SK-N-SH (cell line): ENCODE data around the gene SPAAR. TPM values are rescaled to one million over a fixed set of nuclear protein-coding genes. Genes with fewer than 3 reads are reported as not detected.

Source experiments
- CTCF ChIA-PET: fragments of 300-600, 350-600 bp; formaldehyde crosslinking; extraction: SDS; loops from one replicate; lab custom pipeline; 2021; lab: Yijun Ruan, JAX
- POLR2A ChIA-PET: fragments of 350-600 bp; sonication (Branson Sonifier 250); formaldehyde crosslinking; extraction: SDS; loops from one replicate; lab custom pipeline; 2020; ENCODE audit warnings: antibody characterized with exemption, inconsistent platforms; lab: Yijun Ruan, JAX
- DNase-seq: peaks from one replicate; pipeline ENCODE4 v3.0.0; 2012
- H2AFZ ChIP-seq: fragments of 200-600 bp; sonication (generic); 2 replicates; pipeline ENCODE4 v1.8.1; 2016; ENCODE audit warnings: antibody characterized with exemption, mild to moderate bottlenecking, low read depth
- H3F3A ChIP-seq: fragments of 200-600 bp; sonication (generic); replicated peaks from 2 replicates; pipeline ENCODE3; 2016; ENCODE audit warnings: antibody characterized with exemption, mild to moderate bottlenecking; ENCODE audit not compliant: insufficient read depth
- H3K27ac ChIP-seq, 2 experiments: fragments of 200-500 bp in 1 of 2; fragments of 200-600 bp in 1 of 2; sonication (Bioruptor generic) in 1 of 2; sonication (generic), shearing (Covaris generic) in 1 of 2; 2 replicates each; pipeline versions ENCODE4 v1.5.1 to v1.6.1; 2014 to 2016; ENCODE audit warnings: low read depth in 2 of 2, inconsistent platforms in 1 of 2, low read length in 1 of 2, mild to moderate bottlenecking in 1 of 2, mixed read lengths in 1 of 2
- H3K27me3 ChIP-seq: fragments of 200-600 bp; sonication (generic), shearing (Covaris generic); 2 replicates; pipeline ENCODE4 v1.6.1; 2016; ENCODE audit warnings: mixed run types; ENCODE audit not compliant: insufficient read depth
- H3K36me3 ChIP-seq, 2 experiments: fragments of 200-500 bp in 1 of 2; fragments of 200-600 bp in 1 of 2; sonication (Bioruptor generic) in 1 of 2; sonication (generic) in 1 of 2; replicated peaks in 1 of 2; 2 replicates each; pipeline versions ENCODE3 to v1.5.1; 2014 to 2016; ENCODE audit warnings: low read length in 1 of 2, mild to moderate bottlenecking in 1 of 2; ENCODE audit not compliant: insufficient read depth in 2 of 2, control insufficient read depth in 1 of 2
- H3K4me1 ChIP-seq, 2 experiments: fragments of 200-500 bp in 1 of 2; fragments of 200-600 bp in 1 of 2; sonication (Bioruptor generic) in 1 of 2; sonication (generic), shearing (Covaris generic) in 1 of 2; 2 replicates each; pipeline versions ENCODE4 v1.5.1 to v1.6.1; 2014 to 2016; ENCODE audit warnings: low read depth in 1 of 2, low read length in 1 of 2, mixed run types in 1 of 2; ENCODE audit not compliant: insufficient read depth in 2 of 2, control insufficient read depth in 1 of 2
- H3K4me2 ChIP-seq: fragments of 200-600 bp; sonication (generic), shearing (Covaris generic); 2 replicates; pipeline ENCODE4 v1.6.1; 2017; ENCODE audit warnings: mixed run types
- H3K4me3 ChIP-seq, 2 experiments: fragments of 200-500 bp in 1 of 2; fragments of 200-600 bp in 1 of 2; sonication (Bioruptor generic) in 1 of 2; sonication (generic), shearing (Covaris generic) in 1 of 2; 2 replicates each; pipeline versions ENCODE4 v1.5.1 to v1.8.1; 2014 to 2016; ENCODE audit warnings: low read depth in 2 of 2, inconsistent platforms in 1 of 2, low read length in 1 of 2, mild to moderate bottlenecking in 1 of 2, mixed read lengths in 1 of 2, moderate library complexity in 1 of 2
- H3K79me2 ChIP-seq: fragments of 200-600 bp; sonication (generic); 2 replicates; pipeline ENCODE4 v1.8.1; 2017; ENCODE audit warnings: mild to moderate bottlenecking; ENCODE audit not compliant: insufficient read depth
- H3K9ac ChIP-seq: fragments of 200-600 bp; sonication (generic); 2 replicates; pipeline ENCODE4 v1.6.1; 2017; ENCODE audit warnings: mixed run types
- H3K9me2 ChIP-seq: fragments of 200-600 bp; sonication (generic); 2 replicates; pipeline ENCODE4 v1.6.1; 2017; ENCODE audit warnings: mixed run types
- H3K9me3 ChIP-seq: fragments of 200-600 bp; sonication (generic); 2 replicates; pipeline ENCODE4 v1.6.1; 2017; ENCODE audit warnings: mixed run types, mild to moderate bottlenecking, moderate library complexity
- H4K20me1 ChIP-seq: fragments of 200-600 bp; sonication (generic); 2 replicates; pipeline ENCODE4 v1.6.1; 2017; ENCODE audit warnings: mild to moderate bottlenecking, mixed run types; ENCODE audit not compliant: insufficient read depth
- ELF1 ChIP-seq: IDR thresholded peaks from 2 replicates; pipeline ENCODE4 v1.4.0; 2012
- EP300 ChIP-seq, 2 experiments: IDR thresholded peaks; 2 replicates each; pipeline versions ENCODE4 v1.4.0 to v1.6.1; 2012; ENCODE audit warnings: borderline replicate concordance in 1 of 2, low read depth in 1 of 2, low read length in 1 of 2
- GABPA ChIP-seq: IDR thresholded peaks from 2 replicates; pipeline ENCODE4 v1.4.0; 2012; ENCODE audit warnings: low read depth, mild to moderate bottlenecking
- JUND ChIP-seq: IDR thresholded peaks from 2 replicates; pipeline ENCODE4 v1.4.0; 2012
- MEF2A ChIP-seq: IDR thresholded peaks from 2 replicates; pipeline ENCODE4 v1.4.0; 2012; ENCODE audit warnings: low read depth, borderline replicate concordance
- NFIC ChIP-seq: IDR thresholded peaks from 2 replicates; pipeline ENCODE4 v1.4.0; 2012; ENCODE audit warnings: borderline replicate concordance
- POLR2AphosphoS5 ChIP-seq: IDR thresholded peaks from 2 replicates; pipeline ENCODE4 v1.6.1; 2012; ENCODE audit warnings: low read depth, low read length
- RCOR1 ChIP-seq: fragments of 150-350 bp; IDR thresholded peaks from 2 replicates; pipeline ENCODE4 v1.6.1; 2017; ENCODE audit warnings: antibody characterized with exemption, low read length
- RFX5 ChIP-seq: IDR thresholded peaks from 2 replicates; pipeline ENCODE4 v1.6.1; 2012; ENCODE audit warnings: mild to moderate bottlenecking, improper control_type of control experiment, low read length
- SIN3A ChIP-seq: IDR thresholded peaks from 2 replicates; pipeline ENCODE4 v1.6.1; 2012; ENCODE audit warnings: low read depth, mild to moderate bottlenecking, low read length, moderate library complexity, borderline replicate concordance
- TAF1 ChIP-seq: IDR thresholded peaks from 2 replicates; pipeline ENCODE4 v1.6.1; 2012; ENCODE audit warnings: low read depth, mild to moderate bottlenecking, low read length, moderate library complexity, borderline replicate concordance
- TCF12 ChIP-seq: IDR thresholded peaks from 2 replicates; pipeline ENCODE4 v1.4.0; 2012
- TEAD4 ChIP-seq: IDR thresholded peaks from 2 replicates; pipeline ENCODE4 v1.4.0; 2012; ENCODE audit warnings: mild to moderate bottlenecking, borderline replicate concordance; ENCODE audit not compliant: insufficient read depth
- YY1 ChIP-seq: IDR thresholded peaks from 2 replicates; pipeline ENCODE4 v1.4.0; 2012; ENCODE audit warnings: low read depth, mild to moderate bottlenecking
- WGBS: methylation state at CpG from one replicate; pipeline ENCODE4 v1.1.6; 2017; ENCODE audit warnings: low lambda C conversion rate; 5-methylcytosine and 5-hydroxymethylcytosine counted together
- polyA plus RNA-seq, 3 experiments: library from polyadenylated mRNA; depleted of rRNA; stranded (reverse); fragments of >200 nt; gene quantifications; 2 replicates each; pipeline ENCODE4 v1.2.3, GENCODE V29; 2012
- TF ChIP-seq, protein P1 (sequence below): IDR thresholded peaks from 2 replicates; pipeline ENCODE4; 2012
- TF ChIP-seq, protein P2 (sequence below): IDR thresholded peaks from 2 replicates; pipeline ENCODE4 v1.6.1; 2012; ENCODE audit warnings: mild to moderate bottlenecking, low read depth, low read length, moderate library complexity
- TF ChIP-seq, protein P3 (sequence below): IDR thresholded peaks from 2 replicates; pipeline ENCODE4 v1.4.0; 2012; ENCODE audit warnings: low read depth, borderline replicate concordance
- TF ChIP-seq, protein P4 (sequence below): fragments of 150-350 bp; IDR thresholded peaks from 2 replicates; pipeline ENCODE4 v1.6.1; 2016; ENCODE audit warnings: mild to moderate bottlenecking, low read depth, low read length

Gene SPAAR
- polyA plus RNA-seq, 1 of the 3 experiments (the other 2 are of a cell fraction): 0.13 TPM

DNA sequence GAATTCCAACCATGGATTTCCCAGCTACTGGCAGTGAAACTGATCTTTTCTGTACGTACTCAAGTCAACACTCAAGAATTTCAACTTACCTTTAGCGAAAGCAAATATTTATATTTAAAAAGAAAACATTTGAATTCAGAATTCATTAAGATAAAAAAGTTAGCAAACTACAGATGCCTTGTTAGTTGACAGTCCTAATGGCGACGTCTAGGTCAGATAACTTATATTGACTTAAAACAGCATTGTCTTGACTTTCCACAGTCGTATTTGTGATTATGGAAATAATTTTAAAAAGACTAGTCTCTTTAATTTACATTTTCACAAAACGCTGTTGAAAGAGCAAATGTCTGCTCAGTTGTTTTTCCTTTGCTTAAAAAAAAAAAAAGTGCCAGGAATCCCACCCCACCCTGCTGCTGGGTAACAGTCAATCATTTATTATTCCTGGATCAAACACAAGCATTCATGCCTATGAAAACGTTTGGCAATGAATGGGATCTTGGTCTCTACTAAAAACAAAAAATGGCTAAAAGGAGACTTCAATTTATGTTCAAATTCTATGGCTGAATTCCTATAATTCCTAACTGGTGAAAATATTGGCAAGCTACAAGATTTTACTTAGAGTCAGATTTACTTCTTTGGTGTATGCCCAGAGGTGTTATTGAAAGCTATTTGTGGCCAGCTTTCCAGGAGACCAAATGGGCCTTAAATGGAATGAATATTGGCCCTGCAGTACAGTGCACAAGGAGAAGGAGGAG, 26.6 kb downstream of the SPAAR start:
- Histone ChIP-seq H2AFZ (peak overlapping the region; percentile 40; the same call in 1 of the 2 replicates), H3K79me2 (no peaks in the 10 kb centered on the region), H3K4me1 (peaks cover 0 to 17% of the 10 kb centered on the region in 2 experiments; a peak in 3 of 4 replicates), H4K20me1 (no peaks in the 10 kb centered on the region), H3K27me3 (no peaks in the 10 kb centered on the region), H3K9me2 (no peaks in the 10 kb centered on the region), H3K4me3 (no peak overlapping the region; a peak in 1 of 4 replicates), H3K36me3 (no peaks in the 10 kb centered on the region), H3K9me3 (no peaks in the 10 kb centered on the region), H3F3A (peaks cover 34% of the 10 kb centered on the region), H3K9ac (peak overlapping the region; percentile 31; the same call in 1 of the 2 replicates), H3K4me2 (no peak overlapping the region), H3K27ac (peak overlapping the region; percentile 77 to 79; a peak in 3 of 4 replicates)
- DNase-seq: no peak
- POLR2A ChIA-PET: no interaction called here
- TF ChIP-seq, protein P1, sequence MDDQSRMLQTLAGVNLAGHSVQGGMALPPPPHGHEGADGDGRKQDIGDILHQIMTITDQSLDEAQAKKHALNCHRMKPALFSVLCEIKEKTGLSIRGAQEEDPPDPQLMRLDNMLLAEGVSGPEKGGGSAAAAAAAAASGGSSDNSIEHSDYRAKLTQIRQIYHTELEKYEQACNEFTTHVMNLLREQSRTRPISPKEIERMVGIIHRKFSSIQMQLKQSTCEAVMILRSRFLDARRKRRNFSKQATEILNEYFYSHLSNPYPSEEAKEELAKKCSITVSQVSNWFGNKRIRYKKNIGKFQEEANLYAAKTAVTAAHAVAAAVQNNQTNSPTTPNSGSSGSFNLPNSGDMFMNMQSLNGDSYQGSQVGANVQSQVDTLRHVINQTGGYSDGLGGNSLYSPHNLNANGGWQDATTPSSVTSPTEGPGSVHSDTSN: peak; percentile 58
- no peak; the same call in 1 of the 2 replicates for TF ChIP-seq TEAD4
- peak; percentile 77; the same call in 1 of the 2 replicates for TF ChIP-seq NFIC
- 0 out of 2 replicates have a peak, but pooled peaks have one; percentile 20 for TF ChIP-seq YY1
- peak; percentile 61 for TF ChIP-seq TCF12
- TF ChIP-seq TAF1: no peak
- no peak for TF ChIP-seq EP300 (IDR thresholded peaks at IDR 0.05; ENCODE audit: borderline replicate concordance in 1 of 2, low read depth in 1 of 2, low read length in 1 of 2)
- no peak for TF ChIP-seq RCOR1
- 0 out of 2 replicates have a peak, but pooled peaks have one; percentile 45 for TF ChIP-seq JUND
- TF ChIP-seq MEF2A: no peak
- WGBS: 25% methylated on average over 7 of the region's 7 CpGs
- CTCF ChIA-PET: interaction anchor here (1.0 to 1.6 kb wide), 3 partner anchors 9 to 33 kb away, joined by 4 to 11 read pairs (median 6); no protein-coding TSS in a partner anchor

DNA sequence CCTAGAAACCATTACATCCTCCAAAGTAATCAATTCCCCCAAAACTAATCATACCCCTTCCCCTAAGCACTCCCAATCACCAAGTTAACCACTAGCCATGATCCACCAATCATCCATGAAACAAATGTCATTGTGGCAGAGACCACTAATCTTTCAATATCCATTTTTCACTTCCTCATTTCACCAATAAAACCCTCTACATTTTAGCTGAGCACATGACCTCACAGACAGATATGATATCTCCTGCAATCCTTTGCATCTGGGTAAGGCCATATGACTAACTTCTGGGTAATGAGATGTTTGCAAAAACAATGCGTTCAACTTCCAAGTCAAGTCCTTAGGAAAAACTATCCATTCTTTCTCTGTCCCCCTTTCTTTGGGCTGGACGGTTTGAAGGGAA, 27.9 kb downstream of the SPAAR start:
- WGBS: 100% methylated on average over 2 of the region's 2 CpGs
- no peaks in the 10 kb centered on the region for H3K79me2 ChIP-seq
- no peak for DNase-seq
- H3K9me2 ChIP-seq: no peaks in the 10 kb centered on the region
- H3K9me3 ChIP-seq: no peaks in the 10 kb centered on the region
- peaks cover 0 to 17% of the 10 kb centered on the region in 2 experiments; a peak in 3 of 4 replicates for H3K4me1 ChIP-seq
- no peaks in the 10 kb centered on the region for H3K27me3 ChIP-seq
- H3F3A ChIP-seq: peaks cover 34% of the 10 kb centered on the region
- ChIA-PET POLR2A (no interaction called here), CTCF (interaction anchor here (0.7 kb wide), 1 partner anchor 8 kb away, joined by 3 read pairs; no protein-coding TSS in a partner anchor)
- TF ChIP-seq RCOR1: no peak
- TF ChIP-seq RFX5: no peak
- no peak for TF ChIP-seq GABPA
- no peak for TF ChIP-seq TCF12
- no peak for TF ChIP-seq SIN3A
- TF ChIP-seq, protein P2, sequence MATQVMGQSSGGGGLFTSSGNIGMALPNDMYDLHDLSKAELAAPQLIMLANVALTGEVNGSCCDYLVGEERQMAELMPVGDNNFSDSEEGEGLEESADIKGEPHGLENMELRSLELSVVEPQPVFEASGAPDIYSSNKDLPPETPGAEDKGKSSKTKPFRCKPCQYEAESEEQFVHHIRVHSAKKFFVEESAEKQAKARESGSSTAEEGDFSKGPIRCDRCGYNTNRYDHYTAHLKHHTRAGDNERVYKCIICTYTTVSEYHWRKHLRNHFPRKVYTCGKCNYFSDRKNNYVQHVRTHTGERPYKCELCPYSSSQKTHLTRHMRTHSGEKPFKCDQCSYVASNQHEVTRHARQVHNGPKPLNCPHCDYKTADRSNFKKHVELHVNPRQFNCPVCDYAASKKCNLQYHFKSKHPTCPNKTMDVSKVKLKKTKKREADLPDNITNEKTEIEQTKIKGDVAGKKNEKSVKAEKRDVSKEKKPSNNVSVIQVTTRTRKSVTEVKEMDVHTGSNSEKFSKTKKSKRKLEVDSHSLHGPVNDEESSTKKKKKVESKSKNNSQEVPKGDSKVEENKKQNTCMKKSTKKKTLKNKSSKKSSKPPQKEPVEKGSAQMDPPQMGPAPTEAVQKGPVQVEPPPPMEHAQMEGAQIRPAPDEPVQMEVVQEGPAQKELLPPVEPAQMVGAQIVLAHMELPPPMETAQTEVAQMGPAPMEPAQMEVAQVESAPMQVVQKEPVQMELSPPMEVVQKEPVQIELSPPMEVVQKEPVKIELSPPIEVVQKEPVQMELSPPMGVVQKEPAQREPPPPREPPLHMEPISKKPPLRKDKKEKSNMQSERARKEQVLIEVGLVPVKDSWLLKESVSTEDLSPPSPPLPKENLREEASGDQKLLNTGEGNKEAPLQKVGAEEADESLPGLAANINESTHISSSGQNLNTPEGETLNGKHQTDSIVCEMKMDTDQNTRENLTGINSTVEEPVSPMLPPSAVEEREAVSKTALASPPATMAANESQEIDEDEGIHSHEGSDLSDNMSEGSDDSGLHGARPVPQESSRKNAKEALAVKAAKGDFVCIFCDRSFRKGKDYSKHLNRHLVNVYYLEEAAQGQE: no peak
- TF ChIP-seq TEAD4: no peak
- TF ChIP-seq MEF2A: no peak
- TF ChIP-seq, protein P3, sequence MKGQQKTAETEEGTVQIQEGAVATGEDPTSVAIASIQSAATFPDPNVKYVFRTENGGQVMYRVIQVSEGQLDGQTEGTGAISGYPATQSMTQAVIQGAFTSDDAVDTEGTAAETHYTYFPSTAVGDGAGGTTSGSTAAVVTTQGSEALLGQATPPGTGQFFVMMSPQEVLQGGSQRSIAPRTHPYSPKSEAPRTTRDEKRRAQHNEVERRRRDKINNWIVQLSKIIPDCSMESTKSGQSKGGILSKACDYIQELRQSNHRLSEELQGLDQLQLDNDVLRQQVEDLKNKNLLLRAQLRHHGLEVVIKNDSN: no peak
- TF ChIP-seq ELF1: no peak
- TF ChIP-seq, protein P4, sequence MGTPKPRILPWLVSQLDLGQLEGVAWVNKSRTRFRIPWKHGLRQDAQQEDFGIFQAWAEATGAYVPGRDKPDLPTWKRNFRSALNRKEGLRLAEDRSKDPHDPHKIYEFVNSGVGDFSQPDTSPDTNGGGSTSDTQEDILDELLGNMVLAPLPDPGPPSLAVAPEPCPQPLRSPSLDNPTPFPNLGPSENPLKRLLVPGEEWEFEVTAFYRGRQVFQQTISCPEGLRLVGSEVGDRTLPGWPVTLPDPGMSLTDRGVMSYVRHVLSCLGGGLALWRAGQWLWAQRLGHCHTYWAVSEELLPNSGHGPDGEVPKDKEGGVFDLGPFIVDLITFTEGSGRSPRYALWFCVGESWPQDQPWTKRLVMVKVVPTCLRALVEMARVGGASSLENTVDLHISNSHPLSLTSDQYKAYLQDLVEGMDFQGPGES: no peak
- no peak for TF ChIP-seq POLR2AphosphoS5
- TF ChIP-seq EP300 (IDR thresholded peaks at IDR 0.05; ENCODE audit: borderline replicate concordance in 1 of 2, low read depth in 1 of 2, low read length in 1 of 2): no peak
- H4K20me1 ChIP-seq: no peaks in the 10 kb centered on the region
- peak overlapping the region in 1 of 2 experiments; percentile 77; a peak in 1 of 4 replicates for H3K27ac ChIP-seq
- no peaks in the 10 kb centered on the region for H3K36me3 ChIP-seq
- H3K4me2 ChIP-seq: no peak overlapping the region
- no peak overlapping the region for H3K4me3 ChIP-seq
- H3K9ac ChIP-seq: no peak overlapping the region
- H2AFZ ChIP-seq: no peak overlapping the region
